ENCODE results near the gene LRRC74A. TPM values are rescaled to one million over a fixed set of nuclear protein-coding genes. Genes with fewer than 3 reads are reported as not detected.

Gene LRRC74A
- total RNA-seq (2022; extraction: Qiagen RNA extraction), result not detected in 5 replicates

DNA sequence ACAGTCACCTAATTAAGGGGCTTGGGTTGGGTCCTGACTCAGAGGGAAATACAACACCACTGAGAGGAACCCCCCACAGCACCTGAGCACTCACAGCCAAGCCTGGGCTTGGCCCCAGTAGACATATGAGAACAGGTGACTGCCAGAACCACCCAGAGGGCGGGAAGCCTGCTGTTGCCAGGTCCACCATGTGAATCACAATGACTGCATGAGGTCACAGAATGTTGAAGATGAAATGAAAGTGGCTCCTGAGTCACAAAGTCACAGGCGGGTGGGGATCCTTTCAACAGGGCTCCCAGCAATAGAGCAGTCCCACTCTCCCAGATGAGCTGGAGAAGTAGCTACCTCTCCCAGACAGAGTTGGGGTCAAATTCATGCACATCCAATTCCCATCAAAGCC is at the start of gene LRRC74A:
TSS of gene LRRC74A (plus strand) at position 287 of the 400 bp plus-strand sequence. CDS start 290 bp downstream, outside the sequence.

DNA sequence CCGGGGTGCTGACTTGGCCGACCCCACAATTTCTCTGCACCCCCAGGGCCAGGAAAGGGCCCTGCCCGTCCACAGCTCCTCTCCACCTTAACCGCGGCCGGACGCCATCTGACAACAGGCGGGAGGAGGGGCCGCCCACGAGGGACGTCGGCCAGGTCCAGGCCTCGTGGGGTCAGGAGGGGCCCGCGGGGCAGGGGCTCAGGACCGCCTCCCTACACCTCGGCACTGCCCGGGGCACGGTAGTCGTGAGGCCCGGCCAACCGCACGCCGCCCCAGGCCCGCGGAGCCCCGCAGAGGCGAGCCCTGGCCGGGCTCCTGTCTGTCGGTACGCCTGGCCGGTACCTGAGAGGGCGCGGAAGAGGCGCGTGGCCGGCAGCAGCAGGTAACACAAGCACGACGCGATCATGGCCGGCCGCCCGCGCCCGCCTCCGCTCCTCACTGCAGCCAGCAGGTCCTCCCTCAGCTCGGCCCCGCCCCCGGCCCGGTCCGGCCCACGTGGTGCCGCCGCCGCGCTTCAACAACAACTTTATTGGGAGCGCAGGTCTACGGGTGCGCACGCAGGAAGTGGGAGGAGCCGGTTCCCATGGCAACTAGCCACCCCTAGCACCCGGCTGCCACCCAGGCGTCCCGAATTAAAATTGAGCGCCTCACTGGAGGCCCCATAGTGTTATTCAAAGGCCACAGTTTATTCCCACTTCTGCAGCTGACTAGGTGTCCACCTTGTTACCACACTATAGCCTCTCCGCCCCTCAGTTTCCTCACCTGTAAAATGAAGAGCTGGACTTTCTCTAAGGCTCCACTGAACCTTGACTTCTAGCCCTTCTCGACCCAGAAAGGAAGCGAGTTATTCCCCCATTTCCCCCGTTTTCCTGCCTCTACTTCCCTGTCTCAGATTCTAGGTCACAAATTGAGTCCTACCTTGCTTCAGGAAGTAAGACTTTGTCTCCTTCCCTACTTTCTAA is 13.5 kb upstream of the LRRC74A start, which contains the start of gene ANGEL1:
TSS of gene ANGEL1 (minus strand) at position 461 of the 962 bp plus-strand sequence. CDS start at position 406, 55 bp downstream.

Other genes starting within 250 kb of the LRRC74A start
- 3.3 to 4.1 TPM (median 3.5 TPM) in 5 replicates for gene VASH1, start 64.9 kb upstream of the LRRC74A start, total RNA-seq (2022; extraction: Qiagen RNA extraction)
- 6.9 to 8.2 TPM (median 7.2 TPM) in 5 replicates for gene ANGEL1, start 13.5 kb upstream of the LRRC74A start, total RNA-seq (2022; extraction: Qiagen RNA extraction)
- gene IRF2BPL, start 202.3 kb downstream of the LRRC74A start, total RNA-seq (2022; extraction: Qiagen RNA extraction), result 12.8 to 17.9 TPM (median 17.1 TPM) in 5 replicates